SU-DHL-6 (cell line): ENCODE measurements around the gene MSS51.

ENCODE experiments used
- EZH2phosphoT487 ChIP-seq: fragments of 200-600 bp; sonication (generic), shearing (Covaris generic); conservative IDR thresholded peaks from 2 replicates; pipeline ENCODE4 v1.6.1; 2018; ENCODE audit warnings: mild to moderate bottlenecking, antibody characterized with exemption, low read length, moderate library complexity, mixed read lengths
- TF ChIP-seq, protein P1 (sequence below): fragments of 200-600 bp; sonication (generic); IDR thresholded peaks from one replicate; pipeline ENCODE4 v1.5.1; 2017; ENCODE audit warnings: antibody characterized with exemption, mild to moderate bottlenecking, low read length, moderate library complexity; ENCODE audit not compliant: insufficient read depth, poor library complexity, severe bottlenecking

DNA sequence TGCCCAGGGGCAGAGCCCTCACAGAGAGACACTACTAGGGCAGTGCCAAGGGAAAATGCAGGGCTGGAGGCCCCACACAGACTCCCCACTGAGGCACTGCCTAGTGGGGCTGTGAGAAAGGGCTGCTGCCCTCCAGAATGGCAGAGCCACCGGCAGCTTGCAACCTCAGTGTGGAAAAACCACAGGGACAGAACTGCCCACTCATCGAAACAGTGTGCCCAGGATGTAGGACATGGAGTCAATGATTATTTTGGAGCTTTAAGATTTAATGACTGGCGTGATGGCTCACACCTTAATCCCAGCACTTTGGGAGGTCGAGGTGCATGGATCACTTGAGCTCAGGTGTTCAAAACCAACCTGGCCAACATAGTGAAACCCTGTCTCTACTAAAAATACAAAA, 27.5 kb upstream of the MSS51 start:
- TF ChIP-seq, protein P1, sequence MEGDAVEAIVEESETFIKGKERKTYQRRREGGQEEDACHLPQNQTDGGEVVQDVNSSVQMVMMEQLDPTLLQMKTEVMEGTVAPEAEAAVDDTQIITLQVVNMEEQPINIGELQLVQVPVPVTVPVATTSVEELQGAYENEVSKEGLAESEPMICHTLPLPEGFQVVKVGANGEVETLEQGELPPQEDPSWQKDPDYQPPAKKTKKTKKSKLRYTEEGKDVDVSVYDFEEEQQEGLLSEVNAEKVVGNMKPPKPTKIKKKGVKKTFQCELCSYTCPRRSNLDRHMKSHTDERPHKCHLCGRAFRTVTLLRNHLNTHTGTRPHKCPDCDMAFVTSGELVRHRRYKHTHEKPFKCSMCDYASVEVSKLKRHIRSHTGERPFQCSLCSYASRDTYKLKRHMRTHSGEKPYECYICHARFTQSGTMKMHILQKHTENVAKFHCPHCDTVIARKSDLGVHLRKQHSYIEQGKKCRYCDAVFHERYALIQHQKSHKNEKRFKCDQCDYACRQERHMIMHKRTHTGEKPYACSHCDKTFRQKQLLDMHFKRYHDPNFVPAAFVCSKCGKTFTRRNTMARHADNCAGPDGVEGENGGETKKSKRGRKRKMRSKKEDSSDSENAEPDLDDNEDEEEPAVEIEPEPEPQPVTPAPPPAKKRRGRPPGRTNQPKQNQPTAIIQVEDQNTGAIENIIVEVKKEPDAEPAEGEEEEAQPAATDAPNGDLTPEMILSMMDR, result no peak
- no peak for TF ChIP-seq EZH2phosphoT487
